Stimulated activated CD4-positive, alpha-beta T cell treated with anti-CD3 and anti-CD28 coated beads, Interleukin-2, amount 100 ng/mL, for 48 hours (primary cell): ENCODE data around the gene CD58.

ENCODE experiments used
- DNase-seq, 2 donors: peaks; one replicate each; pipeline ENCODE4 v3.0.0-alpha.2; 2020

Gene CD58

DNA sequence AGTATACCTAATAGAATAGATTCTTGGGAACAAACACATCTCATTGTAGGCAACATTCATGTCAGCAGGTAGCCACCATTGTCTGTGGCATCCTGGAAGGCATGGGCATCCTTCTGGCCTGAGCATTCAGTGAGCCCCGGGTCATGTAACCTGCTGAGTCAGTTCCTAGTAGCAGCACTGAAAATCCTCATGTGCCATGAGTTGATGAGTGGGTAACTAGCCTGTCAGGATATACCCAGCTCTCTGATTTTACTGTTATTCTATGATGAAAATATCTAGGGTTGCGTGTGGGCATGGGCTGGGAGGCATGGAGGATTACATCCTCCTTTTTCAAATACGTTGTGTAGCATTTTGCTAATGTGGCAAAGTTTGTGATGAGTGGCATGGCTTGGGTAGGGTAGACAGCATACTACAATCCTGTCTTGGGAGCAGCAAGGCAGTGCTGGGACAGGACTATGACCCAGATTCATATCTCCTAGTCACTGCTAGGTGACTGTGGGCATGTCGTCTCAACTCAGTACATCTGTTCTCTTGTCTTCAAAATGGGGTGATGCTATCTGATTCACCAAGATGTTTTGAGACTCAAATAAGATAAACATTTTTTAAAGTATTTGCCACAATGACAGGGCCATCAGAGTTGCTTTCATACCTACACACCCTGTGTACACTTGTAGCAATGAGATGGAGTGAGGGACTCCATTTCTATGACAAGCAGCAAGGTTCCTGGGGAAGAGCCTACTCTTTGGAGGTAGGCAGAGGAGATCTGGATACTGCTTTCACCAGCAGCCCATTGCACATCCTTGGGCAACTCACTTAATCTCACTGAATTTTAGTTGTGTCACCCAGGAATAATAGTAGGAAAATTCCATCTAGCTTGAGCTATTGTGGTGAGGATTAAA, 62.5 kb downstream of the CD58 start:
- no peak for DNase-seq

GRCh38 chr1:116507631-116508030, 63.2 kb downstream of the CD58 start:
- no peak for DNase-seq

DNA sequence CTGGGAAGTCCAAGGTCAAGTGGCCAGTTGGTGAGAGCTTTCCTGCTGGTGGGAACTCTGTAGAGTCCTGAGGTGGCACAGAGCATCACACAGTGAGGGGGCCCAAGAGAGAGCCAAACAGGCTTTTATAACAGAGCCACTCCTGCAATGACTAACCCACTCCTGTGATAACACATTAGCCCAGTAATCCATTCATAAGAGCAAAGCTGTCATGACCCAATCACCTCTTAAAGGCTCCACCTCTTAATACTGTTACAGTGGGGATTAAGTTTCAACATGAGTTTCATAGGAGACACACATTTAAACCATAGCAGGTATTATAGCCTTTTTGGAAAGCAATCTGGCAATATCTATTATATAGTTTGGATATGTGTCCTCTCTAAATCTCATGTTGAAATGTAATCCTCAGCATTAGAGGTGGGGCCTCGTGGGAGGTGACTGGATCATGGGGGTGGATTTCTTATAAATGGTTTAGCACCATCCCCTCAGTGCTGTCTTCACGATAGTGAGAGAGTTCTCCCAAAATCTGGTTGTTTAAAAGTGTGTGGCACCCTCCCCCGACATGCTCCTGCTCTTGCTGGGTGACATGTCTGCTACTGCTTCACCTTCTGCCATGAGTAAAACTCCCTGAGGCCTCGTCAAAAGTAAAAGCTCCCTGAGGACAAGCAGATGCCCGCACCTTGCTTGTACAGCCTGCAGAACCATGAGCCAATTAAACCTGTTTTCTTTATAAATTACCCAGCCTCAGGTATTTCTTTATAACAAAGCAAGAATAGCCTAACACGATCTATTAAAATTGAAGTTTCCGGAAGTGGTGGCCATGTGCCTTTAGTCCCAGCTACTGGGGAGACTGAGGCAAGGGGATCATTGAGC, 64.5 kb downstream of the CD58 start:
- no peak for DNase-seq

DNA sequence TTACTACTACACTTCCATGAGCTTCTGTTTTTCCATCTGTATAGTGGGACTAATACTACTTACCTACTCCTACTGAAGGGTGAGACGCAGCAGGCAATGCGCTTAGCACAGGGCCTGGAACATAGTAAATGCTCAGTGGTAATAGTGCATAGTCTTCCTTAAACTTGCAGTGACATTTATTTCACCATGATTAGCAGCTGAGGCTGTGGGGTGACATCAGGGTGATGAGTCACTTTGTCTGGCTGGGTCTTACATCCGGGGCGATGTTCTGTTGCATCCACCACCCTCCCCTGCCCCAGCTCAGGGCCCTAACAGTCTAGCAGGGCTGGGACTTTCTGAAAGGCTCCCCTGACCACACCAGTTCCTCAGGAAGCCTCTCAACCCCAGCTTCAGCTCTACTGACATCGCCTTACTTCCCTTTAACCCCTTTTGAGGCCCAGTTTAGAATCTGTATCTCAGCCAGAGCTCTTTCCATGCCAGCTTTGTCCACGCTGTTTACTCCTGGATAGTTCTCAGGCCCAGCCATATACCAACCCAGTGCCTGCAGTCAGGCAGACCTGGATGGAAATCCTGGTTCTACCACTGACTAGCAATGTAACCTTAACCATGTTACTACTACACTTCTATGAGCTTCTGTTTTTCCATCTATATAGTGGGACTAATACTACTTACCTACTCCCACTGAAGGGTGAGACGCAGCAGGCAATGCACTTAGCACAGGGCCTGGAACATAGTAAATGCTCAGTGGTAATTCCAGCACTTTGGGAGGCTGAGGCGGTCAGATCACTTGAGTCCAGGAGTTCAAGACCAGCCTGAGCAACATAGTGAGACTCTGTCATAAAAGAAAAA, 66.3 kb downstream of the CD58 start:
- peak; percentile 57 to 60 for DNase-seq

DNA sequence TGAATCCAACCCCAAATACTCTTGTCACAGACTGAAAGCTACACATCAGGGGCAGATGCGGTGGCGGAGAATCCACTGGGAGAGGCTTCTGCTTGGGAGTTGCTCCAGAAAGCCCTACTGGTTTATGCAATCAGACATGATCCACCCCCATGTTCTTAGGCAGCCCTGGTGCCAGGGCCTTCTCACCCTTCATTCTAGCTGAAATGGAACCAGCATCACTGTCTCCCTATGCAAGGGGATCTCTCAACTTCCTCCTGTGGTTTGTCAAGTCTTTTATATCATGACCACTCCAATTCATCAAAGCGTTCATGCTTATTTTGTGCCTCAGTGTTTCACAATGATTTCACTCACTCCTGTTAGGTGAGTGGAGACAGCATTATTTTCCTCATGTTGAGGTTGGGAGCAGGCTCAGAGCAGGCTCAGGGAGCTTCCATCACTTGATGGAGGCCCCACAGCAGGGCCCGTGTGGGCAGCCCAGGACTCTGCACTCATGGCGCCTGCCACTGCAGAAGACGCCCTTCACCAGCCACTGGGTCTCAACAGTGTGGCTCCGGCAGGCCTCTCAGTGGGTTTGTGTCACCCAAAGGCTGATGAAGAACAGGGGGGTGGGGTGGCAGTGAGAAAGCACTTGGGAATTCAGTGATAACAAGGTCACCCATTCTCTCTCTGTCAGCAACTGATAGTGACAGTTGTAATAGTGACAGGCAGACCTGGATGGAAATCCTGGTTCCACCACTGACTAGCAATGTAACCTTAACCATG, 67.1 kb downstream of the CD58 start:
- no peak for DNase-seq

- no peak for DNase-seq
These were observed 68.0 kb downstream of the CD58 start for GRCh38 chr1:116502671-116503314.

DNA sequence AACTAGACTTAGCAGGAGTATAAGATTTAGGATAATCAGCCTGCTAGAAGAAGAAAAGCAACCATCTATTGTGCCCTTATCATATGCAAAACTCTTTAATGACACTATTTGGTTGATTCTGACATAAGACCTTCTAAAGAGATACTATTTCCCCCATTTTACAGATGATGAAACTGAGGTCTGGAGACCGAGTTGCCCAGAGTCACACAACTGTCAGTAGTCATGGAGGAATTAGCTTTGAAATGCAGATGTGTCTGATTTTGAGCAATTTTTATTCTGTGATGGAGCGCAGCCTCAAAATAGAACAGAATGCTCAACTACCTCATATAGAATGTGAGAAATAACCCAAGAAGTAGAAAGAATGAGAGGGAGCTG, 69.0 kb downstream of the CD58 start:
- no peak for DNase-seq

- DNase-seq, result no peak
These were observed 69.5 kb downstream of the CD58 start for GRCh38 chr1:116501125-116501869.

DNA sequence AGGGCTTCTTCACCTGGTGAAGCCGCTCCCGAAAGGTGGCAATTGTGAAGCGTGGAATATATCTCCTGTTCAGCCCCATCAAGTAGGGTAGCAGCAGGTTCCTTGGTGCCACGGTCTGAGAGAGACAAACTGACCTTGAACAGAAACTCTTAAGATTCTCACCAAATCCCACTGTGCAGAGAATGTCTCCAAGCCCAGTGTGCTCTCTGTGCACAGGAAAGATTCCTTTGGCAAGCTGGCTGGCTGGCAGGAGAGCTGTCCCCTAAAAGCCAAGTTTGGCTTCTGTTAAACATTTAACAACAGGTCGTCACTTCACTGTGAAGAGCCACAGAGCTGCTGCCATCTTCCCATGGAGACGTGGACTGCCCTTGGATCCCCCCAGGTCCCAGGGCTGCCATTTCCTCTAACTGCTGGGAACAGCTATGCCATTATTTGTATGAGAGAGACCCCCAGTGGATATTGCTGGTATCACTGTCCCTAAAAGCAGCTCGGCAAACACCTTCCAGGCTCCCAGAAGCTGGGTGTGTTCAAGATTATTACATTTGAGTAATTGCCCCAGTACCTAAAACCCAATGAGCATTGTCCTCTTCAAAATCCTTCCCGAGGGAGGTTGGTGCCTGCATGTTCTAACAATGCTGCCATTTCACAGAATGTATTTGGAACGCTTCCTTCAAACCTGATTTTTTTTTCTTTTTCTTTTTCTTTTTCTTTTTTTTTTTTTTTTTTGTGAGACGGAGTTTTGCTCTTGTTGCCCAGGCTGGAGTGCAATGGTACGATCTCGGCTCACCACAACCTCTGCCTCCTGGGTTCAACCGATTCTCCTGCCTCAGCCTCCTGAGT, 71.8 kb downstream of the CD58 start:
- peak; percentile 33 to 48 for DNase-seq

- no peak for DNase-seq
These were observed 73.2 kb downstream of the CD58 start for GRCh38 chr1:116497656-116498055.

DNA sequence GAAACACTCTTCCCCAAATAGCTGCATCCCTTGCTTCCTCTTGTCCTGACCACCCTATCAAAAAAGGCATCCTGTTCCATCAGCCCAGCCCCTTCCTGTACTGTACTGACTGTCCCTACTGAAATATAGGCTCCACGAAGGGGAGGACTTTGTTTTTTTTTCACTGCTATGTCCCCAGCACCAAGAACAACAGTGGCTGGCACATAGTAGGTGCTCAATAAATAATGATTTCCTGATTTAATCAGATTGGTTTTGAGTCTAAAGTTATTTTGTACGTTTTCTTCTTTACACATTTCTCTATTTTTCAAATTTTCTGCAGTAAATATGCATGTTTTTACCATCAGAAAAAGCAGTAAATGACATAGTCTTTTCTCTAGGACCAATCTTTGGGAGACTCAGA, 73.9 kb downstream of the CD58 start:
- DNase-seq, result no peak

- DNase-seq, result no peak
These were observed 74.4 kb downstream of the CD58 start for GRCh38 chr1:116496380-116496779.

- no peak for DNase-seq
These were observed 75.3 kb downstream of the CD58 start for GRCh38 chr1:116495535-116495934.

GRCh38 chr1:116494745-116495144, 76.1 kb downstream of the CD58 start:
- DNase-seq, result no peak

- no peak for DNase-seq
These were observed 76.5 kb downstream of the CD58 start for GRCh38 chr1:116494353-116494692.

DNA sequence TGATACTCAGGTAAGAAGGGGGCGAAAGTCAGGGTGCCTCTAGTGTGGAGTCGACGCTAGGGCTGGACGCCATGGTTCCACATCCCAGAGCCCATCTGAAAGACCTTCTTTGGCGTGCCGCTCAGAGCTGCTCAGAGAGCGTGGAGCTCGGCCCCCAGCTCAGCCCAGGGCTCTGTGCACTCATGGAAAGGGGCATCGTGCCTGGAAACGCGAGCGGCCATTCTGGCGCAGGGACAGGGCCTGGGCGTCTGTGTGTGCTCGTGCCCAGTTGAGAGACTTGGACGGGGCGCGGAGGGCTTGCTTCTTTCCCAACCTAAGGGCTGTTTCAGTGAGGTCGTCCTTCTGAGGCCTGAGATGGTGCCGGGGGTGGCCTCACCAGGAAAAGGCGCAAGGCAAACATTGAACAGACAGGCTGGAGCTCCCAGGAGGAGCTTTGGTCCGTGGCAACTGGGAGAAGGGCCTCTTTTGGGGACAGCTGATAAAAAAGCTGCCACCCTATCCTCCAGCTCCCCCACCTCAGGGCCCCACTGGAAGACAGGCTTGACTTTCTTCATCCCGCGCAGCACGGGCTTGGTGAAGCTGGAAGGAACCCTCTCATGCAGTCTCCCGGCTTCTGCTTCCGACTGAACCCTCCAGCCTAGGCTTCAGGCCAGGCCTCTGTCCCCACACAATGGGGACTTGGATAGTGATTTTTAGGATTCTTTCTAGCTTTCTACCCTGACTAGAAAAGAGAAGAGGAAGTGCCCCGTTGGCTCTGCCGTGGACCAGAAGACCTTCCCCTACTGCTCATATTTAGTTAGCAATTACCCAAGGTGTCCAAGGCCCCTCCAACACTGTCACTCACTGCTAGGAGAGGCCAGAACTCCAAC, 77.1 kb downstream of the CD58 start:
- DNase-seq, result no peak

DNA sequence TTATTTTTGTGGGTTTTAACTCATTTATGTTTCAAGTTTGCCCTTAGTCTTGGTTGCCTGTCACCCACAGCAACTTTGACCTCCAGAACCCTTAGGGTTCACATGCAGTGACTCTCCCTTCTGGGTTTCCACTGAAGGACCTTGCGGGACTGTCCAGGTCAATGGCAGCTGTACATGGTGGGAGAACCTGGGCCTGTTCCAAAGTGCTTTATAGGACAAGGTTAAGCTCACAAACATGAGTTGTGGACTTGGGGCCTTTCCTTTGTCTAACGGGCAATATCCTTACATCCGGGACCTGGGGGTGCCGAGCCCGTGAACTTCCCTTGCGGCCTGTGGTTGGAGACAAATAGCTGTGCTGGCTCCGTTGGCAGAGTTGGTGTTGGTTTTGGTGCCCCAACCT, 77.8 kb downstream of the CD58 start:
- no peak for DNase-seq

DNA sequence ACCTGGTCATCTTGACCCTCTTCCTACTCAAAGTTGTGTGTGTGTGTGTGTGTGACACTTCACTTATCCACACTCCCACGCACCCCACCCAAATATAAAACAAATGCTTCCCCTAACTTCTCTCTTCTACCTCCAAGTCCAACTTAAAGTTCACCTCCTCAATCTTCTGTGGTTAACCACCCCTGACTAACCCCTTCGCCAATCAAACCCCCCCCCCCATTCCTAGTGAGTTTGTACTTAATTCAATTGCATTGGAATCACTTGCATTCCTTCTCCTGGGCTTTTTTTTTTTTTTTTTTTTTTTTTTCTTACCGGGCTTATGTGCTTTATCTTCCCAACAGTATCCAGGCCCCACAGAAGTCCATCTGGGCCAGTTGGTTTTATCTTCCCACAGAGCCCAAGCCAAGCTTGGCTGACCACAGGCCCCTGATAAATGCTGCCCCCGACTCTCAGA, 78.4 kb downstream of the CD58 start:
- DNase-seq, result no peak
